ENCODE data around the gene RBSN.

RBSN gene

GRCh38 chr3:15098503-15099363, at the start of gene RBSN:
RBSN (minus strand) TSS chr3:15099148; CDS start chr3:15096120, 3,028 bp downstream.
- H3K27ac ChIP-seq (ENCODE audit: extremely low read depth, low read depth, low read length): peak within 1 kb of the TSS; percentile 48; the same call in 1 of the 2 replicates
- H3K4me1 ChIP-seq (ENCODE audit: control insufficient read depth, insufficient read depth, low read length): peaks cover 4% of the 10 kb centered on the region; the same call in 1 of the 2 replicates
- peak within 1 kb of the TSS; percentile 96 for H3K4me3 ChIP-seq (ENCODE audit: low read depth, low read length)
- no peaks in the 10 kb centered on the region for H3K9me3 ChIP-seq (ENCODE audit: control insufficient read depth, insufficient read depth, low read depth, low read length)
- ChIA-PET POLR2A (interaction anchor here (0.9 to 2.5 kb wide), 7 partner anchors 9 to 234 kb away, joined by 3 to 19 read pairs (median 3); partner anchors contain the start of genes CAPN7, MRPS25 and SH3BP5), CTCF (interaction anchor here (0.6 to 1.3 kb wide), 7 partner anchors 9 to 152 kb away, joined by 3 to 6 read pairs (median 3); no protein-coding TSS in a partner anchor)
- peaks cover 26 to 28% of the 10 kb centered on the region in 2 experiments for H3K36me3 ChIP-seq (ENCODE audit: control insufficient read depth in 2 of 2, insufficient read depth in 1 of 2, low read length in 2 of 2)
- no peak for TF ChIP-seq ZNF48 (tag by site-specific recombination; IDR thresholded peaks at IDR 0.05)
- TF ChIP-seq MEIS1 (CRISPR knock-in tag; IDR thresholded peaks at IDR 0.05; ENCODE audit: borderline replicate concordance): no peak
- TF ChIP-seq, protein P1, sequence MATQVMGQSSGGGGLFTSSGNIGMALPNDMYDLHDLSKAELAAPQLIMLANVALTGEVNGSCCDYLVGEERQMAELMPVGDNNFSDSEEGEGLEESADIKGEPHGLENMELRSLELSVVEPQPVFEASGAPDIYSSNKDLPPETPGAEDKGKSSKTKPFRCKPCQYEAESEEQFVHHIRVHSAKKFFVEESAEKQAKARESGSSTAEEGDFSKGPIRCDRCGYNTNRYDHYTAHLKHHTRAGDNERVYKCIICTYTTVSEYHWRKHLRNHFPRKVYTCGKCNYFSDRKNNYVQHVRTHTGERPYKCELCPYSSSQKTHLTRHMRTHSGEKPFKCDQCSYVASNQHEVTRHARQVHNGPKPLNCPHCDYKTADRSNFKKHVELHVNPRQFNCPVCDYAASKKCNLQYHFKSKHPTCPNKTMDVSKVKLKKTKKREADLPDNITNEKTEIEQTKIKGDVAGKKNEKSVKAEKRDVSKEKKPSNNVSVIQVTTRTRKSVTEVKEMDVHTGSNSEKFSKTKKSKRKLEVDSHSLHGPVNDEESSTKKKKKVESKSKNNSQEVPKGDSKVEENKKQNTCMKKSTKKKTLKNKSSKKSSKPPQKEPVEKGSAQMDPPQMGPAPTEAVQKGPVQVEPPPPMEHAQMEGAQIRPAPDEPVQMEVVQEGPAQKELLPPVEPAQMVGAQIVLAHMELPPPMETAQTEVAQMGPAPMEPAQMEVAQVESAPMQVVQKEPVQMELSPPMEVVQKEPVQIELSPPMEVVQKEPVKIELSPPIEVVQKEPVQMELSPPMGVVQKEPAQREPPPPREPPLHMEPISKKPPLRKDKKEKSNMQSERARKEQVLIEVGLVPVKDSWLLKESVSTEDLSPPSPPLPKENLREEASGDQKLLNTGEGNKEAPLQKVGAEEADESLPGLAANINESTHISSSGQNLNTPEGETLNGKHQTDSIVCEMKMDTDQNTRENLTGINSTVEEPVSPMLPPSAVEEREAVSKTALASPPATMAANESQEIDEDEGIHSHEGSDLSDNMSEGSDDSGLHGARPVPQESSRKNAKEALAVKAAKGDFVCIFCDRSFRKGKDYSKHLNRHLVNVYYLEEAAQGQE (tag by site-specific recombination; IDR thresholded peaks at IDR 0.05): no peak; the same call in none of the 2 replicates
- TF ChIP-seq PRDM1 (tag by site-specific recombination; IDR thresholded peaks at IDR 0.05): no peak
- no peak for TF ChIP-seq ZNF701 (tag by site-specific recombination; IDR thresholded peaks at IDR 0.05)
- no peak for TF ChIP-seq ZNF830 (tag by site-specific recombination; IDR thresholded peaks at IDR 0.05; ENCODE audit: low read depth)
- TF ChIP-seq, protein P2, sequence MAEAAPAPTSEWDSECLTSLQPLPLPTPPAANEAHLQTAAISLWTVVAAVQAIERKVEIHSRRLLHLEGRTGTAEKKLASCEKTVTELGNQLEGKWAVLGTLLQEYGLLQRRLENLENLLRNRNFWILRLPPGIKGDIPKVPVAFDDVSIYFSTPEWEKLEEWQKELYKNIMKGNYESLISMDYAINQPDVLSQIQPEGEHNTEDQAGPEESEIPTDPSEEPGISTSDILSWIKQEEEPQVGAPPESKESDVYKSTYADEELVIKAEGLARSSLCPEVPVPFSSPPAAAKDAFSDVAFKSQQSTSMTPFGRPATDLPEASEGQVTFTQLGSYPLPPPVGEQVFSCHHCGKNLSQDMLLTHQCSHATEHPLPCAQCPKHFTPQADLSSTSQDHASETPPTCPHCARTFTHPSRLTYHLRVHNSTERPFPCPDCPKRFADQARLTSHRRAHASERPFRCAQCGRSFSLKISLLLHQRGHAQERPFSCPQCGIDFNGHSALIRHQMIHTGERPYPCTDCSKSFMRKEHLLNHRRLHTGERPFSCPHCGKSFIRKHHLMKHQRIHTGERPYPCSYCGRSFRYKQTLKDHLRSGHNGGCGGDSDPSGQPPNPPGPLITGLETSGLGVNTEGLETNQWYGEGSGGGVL (tag by site-specific recombination; IDR thresholded peaks at IDR 0.05): peak; percentile 63
- TF ChIP-seq PRDM10 (tag by site-specific recombination; IDR thresholded peaks at IDR 0.05): peak; percentile 54
- TF ChIP-seq, protein P3, sequence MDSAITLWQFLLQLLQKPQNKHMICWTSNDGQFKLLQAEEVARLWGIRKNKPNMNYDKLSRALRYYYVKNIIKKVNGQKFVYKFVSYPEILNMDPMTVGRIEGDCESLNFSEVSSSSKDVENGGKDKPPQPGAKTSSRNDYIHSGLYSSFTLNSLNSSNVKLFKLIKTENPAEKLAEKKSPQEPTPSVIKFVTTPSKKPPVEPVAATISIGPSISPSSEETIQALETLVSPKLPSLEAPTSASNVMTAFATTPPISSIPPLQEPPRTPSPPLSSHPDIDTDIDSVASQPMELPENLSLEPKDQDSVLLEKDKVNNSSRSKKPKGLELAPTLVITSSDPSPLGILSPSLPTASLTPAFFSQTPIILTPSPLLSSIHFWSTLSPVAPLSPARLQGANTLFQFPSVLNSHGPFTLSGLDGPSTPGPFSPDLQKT (IDR thresholded peaks at IDR 0.05; ENCODE audit: borderline replicate concordance, low read depth, low read length): peak; percentile 38; the same call in 1 of the 2 replicates
- TF ChIP-seq ZNF404 (tag by site-specific recombination; IDR thresholded peaks at IDR 0.05): no peak
- 0 out of 2 replicates have a peak, but pooled peaks have one; percentile 44 for TF ChIP-seq ZFP69B (tag by site-specific recombination; IDR thresholded peaks at IDR 0.05)
- TF ChIP-seq ZNF366 (tag by site-specific recombination; conservative IDR thresholded peaks at IDR 0.05): peak; percentile 87
- TF ChIP-seq, protein P4, sequence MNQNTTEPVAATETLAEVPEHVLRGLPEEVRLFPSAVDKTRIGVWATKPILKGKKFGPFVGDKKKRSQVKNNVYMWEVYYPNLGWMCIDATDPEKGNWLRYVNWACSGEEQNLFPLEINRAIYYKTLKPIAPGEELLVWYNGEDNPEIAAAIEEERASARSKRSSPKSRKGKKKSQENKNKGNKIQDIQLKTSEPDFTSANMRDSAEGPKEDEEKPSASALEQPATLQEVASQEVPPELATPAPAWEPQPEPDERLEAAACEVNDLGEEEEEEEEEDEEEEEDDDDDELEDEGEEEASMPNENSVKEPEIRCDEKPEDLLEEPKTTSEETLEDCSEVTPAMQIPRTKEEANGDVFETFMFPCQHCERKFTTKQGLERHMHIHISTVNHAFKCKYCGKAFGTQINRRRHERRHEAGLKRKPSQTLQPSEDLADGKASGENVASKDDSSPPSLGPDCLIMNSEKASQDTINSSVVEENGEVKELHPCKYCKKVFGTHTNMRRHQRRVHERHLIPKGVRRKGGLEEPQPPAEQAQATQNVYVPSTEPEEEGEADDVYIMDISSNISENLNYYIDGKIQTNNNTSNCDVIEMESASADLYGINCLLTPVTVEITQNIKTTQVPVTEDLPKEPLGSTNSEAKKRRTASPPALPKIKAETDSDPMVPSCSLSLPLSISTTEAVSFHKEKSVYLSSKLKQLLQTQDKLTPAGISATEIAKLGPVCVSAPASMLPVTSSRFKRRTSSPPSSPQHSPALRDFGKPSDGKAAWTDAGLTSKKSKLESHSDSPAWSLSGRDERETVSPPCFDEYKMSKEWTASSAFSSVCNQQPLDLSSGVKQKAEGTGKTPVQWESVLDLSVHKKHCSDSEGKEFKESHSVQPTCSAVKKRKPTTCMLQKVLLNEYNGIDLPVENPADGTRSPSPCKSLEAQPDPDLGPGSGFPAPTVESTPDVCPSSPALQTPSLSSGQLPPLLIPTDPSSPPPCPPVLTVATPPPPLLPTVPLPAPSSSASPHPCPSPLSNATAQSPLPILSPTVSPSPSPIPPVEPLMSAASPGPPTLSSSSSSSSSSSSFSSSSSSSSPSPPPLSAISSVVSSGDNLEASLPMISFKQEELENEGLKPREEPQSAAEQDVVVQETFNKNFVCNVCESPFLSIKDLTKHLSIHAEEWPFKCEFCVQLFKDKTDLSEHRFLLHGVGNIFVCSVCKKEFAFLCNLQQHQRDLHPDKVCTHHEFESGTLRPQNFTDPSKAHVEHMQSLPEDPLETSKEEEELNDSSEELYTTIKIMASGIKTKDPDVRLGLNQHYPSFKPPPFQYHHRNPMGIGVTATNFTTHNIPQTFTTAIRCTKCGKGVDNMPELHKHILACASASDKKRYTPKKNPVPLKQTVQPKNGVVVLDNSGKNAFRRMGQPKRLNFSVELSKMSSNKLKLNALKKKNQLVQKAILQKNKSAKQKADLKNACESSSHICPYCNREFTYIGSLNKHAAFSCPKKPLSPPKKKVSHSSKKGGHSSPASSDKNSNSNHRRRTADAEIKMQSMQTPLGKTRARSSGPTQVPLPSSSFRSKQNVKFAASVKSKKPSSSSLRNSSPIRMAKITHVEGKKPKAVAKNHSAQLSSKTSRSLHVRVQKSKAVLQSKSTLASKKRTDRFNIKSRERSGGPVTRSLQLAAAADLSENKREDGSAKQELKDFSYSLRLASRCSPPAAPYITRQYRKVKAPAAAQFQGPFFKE (tag by site-specific recombination; IDR thresholded peaks at IDR 0.05; ENCODE audit: borderline replicate concordance): 0 out of 2 replicates have a peak, but pooled peaks have one; percentile 21
- 0 out of 2 replicates have a peak, but pooled peaks have one; percentile 8 for TF ChIP-seq ZNF670 (tag by site-specific recombination; IDR thresholded peaks at IDR 0.05; ENCODE audit: low read depth)
- TF ChIP-seq ZNF623 (tag by site-specific recombination; IDR thresholded peaks at IDR 0.05): peak; percentile 36
- peak; percentile 95 for TF ChIP-seq ZNF561 (tag by site-specific recombination; IDR thresholded peaks at IDR 0.05; ENCODE audit: borderline replicate concordance)
- peak; percentile 97 for TF ChIP-seq KLF16 (tag by site-specific recombination; IDR thresholded peaks at IDR 0.05)
- TF ChIP-seq ZNF544 (tag by site-specific recombination; IDR thresholded peaks at IDR 0.05): no peak
- TF ChIP-seq ZNF335 (tag by site-specific recombination; conservative IDR thresholded peaks at IDR 0.05): peak; percentile 95

Data from HEK293 (cell line).